HG03565 (cell line): Measurements from ENCODE around the gene ENO2.
"Not testable (repeated sequence)": the region's sequence is repeated elsewhere in the genome, so short reads cannot be mapped to it uniquely, and the experiment has no call there.

Experiments used
- ATAC-seq: cut with Tn5 transposase; IDR thresholded peaks from one replicate; pipeline ENCODE4 v1.9.1; 2021; ENCODE audit warnings: mild to moderate bottlenecking, moderate library complexity; ENCODE audit not compliant: unreplicated experiment

The ENO2 gene

DNA sequence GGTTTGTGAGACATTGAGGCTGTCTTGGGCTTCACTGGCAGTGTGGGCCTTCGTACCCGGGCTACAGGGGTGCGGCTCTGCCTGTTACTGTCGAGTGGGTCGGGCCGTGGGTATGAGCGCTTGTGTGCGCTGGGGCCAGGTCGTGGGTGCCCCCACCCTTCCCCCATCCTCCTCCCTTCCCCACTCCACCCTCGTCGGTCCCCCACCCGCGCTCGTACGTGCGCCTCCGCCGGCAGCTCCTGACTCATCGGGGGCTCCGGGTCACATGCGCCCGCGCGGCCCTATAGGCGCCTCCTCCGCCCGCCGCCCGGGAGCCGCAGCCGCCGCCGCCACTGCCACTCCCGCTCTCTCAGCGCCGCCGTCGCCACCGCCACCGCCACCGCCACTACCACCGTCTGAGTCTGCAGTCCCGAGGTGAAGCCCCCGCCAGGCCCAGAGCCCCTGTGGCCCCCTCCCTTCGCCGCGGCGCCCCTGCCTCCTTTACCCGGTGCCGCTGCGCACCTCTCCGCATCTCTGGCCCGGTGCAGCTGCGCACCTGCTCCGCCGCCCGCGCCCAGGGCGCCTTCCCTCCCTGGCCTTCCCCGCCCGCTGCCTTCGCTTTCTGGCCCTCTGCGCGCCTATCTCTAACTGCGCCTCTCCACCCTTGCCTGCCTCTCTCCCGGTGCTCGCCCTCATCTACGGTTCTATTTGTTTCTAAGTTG, at the start of gene ENO2:
ENO2 (plus strand) TSS at position 335 of the 701 bp plus-strand sequence. CDS start 1,253 bp downstream, outside the sequence.
- no peak for ATAC-seq

- not testable (repeated sequence) for ATAC-seq
These were observed 49.1 kb upstream of the ENO2 start for GRCh38 chr12:6865307-6865706.

DNA sequence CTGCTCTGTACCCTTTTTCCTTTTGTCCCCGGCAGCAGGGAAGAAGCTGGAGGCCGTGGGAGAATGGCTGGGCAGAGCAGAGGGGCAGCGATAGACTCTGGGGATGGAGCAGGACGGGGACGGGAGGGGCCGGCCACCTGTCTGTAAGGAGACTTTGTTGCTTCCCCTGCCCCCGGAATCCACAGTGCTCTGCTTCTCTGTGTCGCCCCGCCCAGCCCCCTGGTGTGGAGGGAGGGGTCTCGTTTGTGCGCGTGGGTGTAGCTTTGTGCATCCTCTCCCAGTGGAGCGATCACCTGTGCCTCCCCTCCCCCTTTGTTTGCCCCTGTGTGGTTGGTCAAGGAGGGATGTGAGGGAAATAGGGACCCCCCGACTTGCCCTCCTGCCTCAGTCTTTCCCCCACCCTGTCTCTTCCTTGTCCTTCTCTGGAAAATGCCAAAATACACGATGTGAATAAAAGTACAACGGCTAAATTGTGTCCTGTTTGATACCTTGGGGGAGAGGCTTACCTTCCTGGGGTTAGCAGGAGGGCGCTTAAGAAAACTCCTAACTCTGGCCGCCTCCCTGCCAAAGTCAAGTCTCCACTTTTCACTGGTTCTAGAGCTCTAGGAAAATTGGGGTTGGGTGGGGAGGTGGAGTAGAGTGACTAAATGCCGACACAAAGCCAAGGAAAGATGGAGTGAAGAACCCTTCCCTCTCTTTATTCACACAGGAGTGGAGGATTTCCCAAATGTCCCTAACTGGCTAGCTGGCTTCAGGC, 48.0 kb upstream of the ENO2 start:
- ATAC-seq = no peak

GRCh38 chr12:6866920-6867412, 47.4 kb upstream of the ENO2 start:
- no peak for ATAC-seq

GRCh38 chr12:6867413-6868210, 46.8 kb upstream of the ENO2 start, which contains the start of gene TPI1:
TSS of gene TPI1 (plus strand) at chr12:6867531. CDS start at chr12:6867567, 36 bp downstream.
- ATAC-seq = peak; percentile 33

- no peak for ATAC-seq
These were observed 46.0 kb upstream of the ENO2 start for GRCh38 chr12:6868211-6869048.

DNA sequence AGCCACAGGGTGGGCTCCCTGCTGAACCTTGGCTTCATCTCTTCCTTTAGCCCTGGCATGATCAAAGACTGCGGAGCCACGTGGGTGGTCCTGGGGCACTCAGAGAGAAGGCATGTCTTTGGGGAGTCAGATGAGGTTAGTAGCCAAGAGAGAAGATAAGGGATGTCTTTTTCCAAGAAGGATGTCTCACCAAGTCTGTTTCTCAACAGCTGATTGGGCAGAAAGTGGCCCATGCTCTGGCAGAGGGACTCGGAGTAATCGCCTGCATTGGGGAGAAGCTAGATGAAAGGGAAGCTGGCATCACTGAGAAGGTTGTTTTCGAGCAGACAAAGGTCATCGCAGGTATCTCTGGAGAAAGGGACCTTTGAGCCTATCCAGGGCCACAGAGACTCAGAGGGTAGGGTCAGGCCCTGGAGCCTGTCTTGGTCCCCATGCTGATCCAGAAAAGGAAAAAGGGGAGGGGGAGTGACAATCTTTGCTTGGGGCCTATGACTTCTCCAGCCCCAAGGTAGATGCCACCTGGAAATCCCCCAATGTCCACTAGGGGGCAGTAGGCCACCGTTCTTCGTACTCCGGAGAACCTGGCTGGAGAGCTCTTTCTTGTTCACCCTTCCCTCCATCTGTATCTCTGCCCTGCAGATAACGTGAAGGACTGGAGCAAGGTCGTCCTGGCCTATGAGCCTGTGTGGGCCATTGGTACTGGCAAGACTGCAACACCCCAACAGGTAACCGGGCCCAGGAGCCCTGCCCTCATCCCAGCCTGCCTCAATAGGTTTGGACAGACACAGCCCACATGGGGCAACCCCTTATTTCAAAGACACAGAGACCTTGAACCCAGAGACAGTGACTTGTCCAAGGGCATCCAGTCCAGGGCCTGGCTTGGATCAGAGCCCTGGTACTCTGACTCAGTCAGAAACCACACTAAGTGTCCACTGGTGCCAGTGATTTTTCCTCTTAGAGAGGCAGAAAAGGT, 45.0 kb upstream of the ENO2 start:
- no peak for ATAC-seq

DNA sequence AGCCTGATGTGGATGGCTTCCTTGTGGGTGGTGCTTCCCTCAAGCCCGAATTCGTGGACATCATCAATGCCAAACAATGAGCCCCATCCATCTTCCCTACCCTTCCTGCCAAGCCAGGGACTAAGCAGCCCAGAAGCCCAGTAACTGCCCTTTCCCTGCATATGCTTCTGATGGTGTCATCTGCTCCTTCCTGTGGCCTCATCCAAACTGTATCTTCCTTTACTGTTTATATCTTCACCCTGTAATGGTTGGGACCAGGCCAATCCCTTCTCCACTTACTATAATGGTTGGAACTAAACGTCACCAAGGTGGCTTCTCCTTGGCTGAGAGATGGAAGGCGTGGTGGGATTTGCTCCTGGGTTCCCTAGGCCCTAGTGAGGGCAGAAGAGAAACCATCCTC, 44.1 kb upstream of the ENO2 start:
- ATAC-seq = not testable (repeated sequence)

DNA sequence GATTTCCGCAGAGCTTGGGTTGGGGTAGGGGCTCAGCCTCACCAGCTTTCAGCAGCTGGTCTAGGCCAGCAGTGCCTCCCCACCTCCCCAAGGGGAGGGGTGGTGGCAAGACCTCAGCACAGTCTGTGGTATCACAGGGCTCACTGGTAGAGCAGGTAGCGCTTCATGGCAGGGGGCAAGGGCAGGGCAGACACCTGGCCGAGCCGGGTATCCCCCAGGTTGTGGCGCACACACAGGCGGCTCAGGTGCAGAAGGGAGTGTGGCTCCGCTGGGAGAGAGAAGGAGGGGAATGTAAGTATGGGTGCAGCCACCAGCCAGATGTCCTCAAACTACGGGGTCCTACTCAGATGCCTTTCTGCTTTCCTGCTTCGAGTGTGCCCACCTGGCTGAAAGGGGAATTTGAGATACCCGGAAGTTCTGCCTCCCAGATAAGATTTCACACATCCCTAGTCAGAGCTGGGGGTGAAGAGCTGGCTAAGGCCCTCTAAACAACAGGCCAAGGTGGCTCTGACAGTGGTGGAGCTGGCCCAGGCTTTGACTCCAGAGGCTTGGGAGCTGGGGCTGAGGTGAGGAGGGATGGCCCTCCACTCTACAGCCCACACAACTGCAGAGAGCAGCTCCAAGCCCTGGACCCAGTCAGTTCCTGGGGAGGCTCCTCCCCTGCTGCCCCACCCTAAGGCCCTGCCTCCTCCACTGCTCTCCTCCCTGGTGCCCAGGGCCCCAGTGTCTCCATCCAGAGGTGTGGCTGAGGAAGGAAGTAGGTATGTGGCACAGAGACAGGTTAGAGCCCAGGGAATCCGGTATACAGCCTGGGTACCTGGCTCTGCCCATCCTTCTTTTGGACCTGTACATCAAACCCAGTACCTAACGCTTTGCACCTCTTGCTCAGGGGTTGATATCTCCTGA, 43.1 kb upstream of the ENO2 start:
- ATAC-seq = no peak

- no peak for ATAC-seq
These were observed 42.0 kb upstream of the ENO2 start for GRCh38 chr12:6872073-6873048.

DNA sequence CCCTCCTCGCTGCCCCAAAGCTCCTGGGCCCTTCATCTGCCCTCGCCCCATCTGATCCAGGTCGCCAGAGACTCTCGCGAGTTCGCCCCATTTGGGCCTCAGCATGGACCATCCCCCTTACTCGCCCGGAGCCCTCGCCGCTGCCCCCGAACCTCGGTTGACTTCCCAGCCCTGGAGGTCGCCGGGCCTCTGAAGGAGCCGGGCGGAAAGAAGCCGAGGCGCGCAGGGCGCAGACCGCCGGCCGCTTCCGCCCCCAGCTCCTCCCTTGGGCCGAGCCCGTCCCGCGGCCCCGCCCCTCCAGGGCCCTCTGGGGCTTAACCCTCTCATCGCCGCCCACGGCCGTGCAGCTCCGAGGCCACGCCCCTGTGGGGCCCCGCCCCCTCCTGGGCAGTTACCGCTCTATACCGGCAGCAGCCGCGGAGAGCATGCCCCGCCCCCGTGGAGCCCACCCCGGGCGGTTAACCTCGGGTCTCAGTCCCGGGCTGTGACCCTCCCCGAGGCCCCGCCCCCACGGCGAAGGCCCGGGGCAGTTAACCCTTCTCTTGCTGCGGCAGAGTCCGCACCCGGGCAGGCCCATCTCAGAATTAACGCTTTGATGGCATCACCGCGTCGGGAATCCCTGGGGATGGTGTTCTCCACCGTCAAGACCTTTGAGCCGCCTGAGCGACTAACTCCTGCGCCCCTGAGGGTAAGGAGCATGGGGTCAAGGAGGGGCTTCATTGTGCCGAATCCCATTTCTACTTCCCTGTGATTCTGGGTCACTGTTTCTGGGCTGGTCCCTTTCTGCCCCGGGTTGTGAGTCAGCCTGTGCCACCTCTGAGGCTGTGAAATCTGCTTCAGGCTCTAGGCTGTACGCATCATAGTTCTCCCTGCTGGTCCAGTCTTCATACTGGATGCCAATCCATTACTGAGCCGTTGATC, 41.0 kb upstream of the ENO2 start, which contains the start of gene SPSB2:
SPSB2 (minus strand) TSS at position 210 of the 921 bp plus-strand sequence. CDS start 402 bp downstream, outside the sequence.
- ATAC-seq = peak; percentile 66

- ATAC-seq = not testable (repeated sequence)
These were observed 40.4 kb upstream of the ENO2 start for GRCh38 chr12:6874015-6874368.

DNA sequence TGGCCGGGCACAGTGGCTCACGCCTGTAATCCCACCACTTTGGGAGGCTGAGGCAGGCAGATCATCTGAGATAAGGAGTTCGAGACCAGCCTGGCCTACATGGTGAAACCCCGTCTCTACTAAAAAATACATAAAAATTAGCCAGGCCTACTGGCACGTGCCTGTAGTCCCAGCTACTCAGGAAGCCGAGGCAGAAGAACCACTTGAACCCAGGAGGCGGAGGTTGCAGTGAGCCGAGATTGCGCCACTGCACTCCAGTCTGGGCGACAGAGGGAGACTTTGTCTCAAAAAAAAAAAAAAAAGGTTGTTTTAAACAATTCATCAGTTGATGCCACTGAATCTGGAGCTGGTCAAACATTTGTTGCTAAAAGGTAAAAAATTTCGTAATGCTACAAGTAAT, 34.6 kb upstream of the ENO2 start:
- not testable (repeated sequence) for ATAC-seq

DNA sequence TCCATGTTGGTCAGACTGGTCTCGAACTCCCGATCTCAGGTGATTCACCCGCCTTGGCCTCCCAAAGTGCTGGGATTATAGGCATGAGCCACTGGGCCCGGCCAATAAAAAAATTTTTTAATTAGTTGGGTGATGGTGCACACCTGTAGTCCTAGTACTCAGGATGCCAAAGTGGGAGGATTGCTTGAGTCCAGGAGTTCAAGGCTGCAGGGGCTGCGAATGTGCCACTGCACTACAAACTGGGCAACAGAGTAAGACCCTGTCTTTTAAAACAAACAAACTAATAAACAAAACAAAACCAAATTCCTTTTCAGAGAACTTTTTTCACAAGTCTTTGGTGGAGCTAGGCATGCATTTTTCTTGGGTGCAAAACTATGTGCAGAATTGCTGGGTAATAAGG, 31.1 kb upstream of the ENO2 start:
- ATAC-seq = no peak

GRCh38 chr12:6883683-6884082, 30.7 kb upstream of the ENO2 start:
- ATAC-seq = no peak

DNA sequence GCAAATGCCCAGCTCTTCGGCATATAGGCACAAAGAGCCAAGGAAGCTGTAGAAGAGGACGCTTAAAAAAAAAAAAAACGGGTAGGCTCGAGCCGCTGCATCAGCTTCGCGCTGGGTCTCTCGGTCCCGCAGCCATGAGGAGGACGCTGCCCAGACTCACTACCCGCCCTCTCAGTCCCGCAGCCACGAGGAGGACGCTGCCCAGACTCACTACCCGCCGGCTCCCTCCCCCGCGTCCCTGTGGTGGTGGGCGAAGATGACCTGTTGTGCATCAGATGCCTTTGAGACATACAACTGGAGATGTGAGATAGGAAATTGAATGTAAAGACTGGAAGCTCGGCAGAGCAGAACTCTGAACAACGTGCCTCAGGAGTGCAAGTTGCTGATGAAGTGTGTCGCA, 29.8 kb upstream of the ENO2 start:
- no peak for ATAC-seq
